ENCODE measurements around the gene OCIAD1.

- TF ChIP-seq CTCF (IDR thresholded peaks at IDR 0.05) (no peak), POLR2A (IDR thresholded peaks at IDR 0.05) (no peak), EP300 (IDR thresholded peaks at IDR 0.05) (no peak)
These were observed 71.4 kb downstream of the OCIAD1 start for GRCh38 chr4:48902266-48902665.
